GM23338 (cell line): ENCODE measurements around the gene CTDSPL. TPM values are rescaled to one million over a fixed set of nuclear protein-coding genes. Genes with fewer than 3 reads are reported as not detected.
A peak's percentile ranks its signal among the peaks of the same experiment; 100 is the strongest.

Source experiments
- ATAC-seq: fragments of 200-7000 bp; cut with Tn5 transposase; 3 replicates; pipeline ENCODE4 v1.9.1; 2020
- DNase-seq: peaks from one replicate; pipeline ENCODE4 v3.0.0-alpha.2; 2015; ENCODE audit warnings: low spot score
- H2AFZ ChIP-seq: fragments of 200-600 bp; sonication (generic); 2 replicates; pipeline ENCODE4 v1.8.0; 2016; ENCODE audit warnings: antibody characterized with exemption, mild to moderate bottlenecking, moderate library complexity
- H3F3A ChIP-seq: fragments of 200-600 bp; sonication (generic); replicated peaks from 2 replicates; pipeline ENCODE4 v1.8.0; 2017; ENCODE audit warnings: antibody characterized with exemption, mixed run types, low read depth
- H3K27ac ChIP-seq: fragments of 200-600 bp; sonication (generic); 2 replicates; pipeline ENCODE4 v1.6.1; 2016; ENCODE audit warnings: low read depth
- H3K27me3 ChIP-seq: fragments of 200-600 bp; sonication (generic); 2 replicates; pipeline ENCODE4 v1.8.0; 2016; ENCODE audit warnings: mild to moderate bottlenecking, mixed run types, moderate library complexity; ENCODE audit not compliant: insufficient read depth
- H3K36me3 ChIP-seq: fragments of 200-600 bp; sonication (generic); 2 replicates; pipeline ENCODE4 v1.8.0; 2016; ENCODE audit warnings: mild to moderate bottlenecking; ENCODE audit not compliant: insufficient read depth
- H3K4me1 ChIP-seq: fragments of 200-600 bp; sonication (generic); 2 replicates; pipeline ENCODE4 v1.8.0; 2016; ENCODE audit warnings: mild to moderate bottlenecking, moderate library complexity; ENCODE audit not compliant: insufficient read depth
- H3K4me2 ChIP-seq: fragments of 200-600 bp; sonication (generic); 2 replicates; pipeline ENCODE4 v1.7.1; 2017; ENCODE audit warnings: mixed run types
- H3K4me3 ChIP-seq: fragments of 200-600 bp; sonication (generic); 2 replicates; pipeline ENCODE4 v1.6.1; 2016; ENCODE audit warnings: mixed run types
- H3K79me2 ChIP-seq: fragments of 200-600 bp; sonication (generic); replicated peaks from 2 replicates; pipeline ENCODE4 v1.8.0; 2017; ENCODE audit warnings: mild to moderate bottlenecking; ENCODE audit not compliant: insufficient read depth
- H3K9me2 ChIP-seq: fragments of 200-600 bp; sonication (generic); 2 replicates; pipeline ENCODE4 v1.8.0; 2017; ENCODE audit not compliant: insufficient read depth
- H4K20me1 ChIP-seq: fragments of 200-600 bp; sonication (generic); replicated peaks from 2 replicates; pipeline ENCODE4 v1.8.0; 2017; ENCODE audit warnings: mild to moderate bottlenecking; ENCODE audit not compliant: insufficient read depth
- H3K27ac Mint-ChIP-seq: 2 replicates; pipeline ENCODE4 v1.8.0; 2020; ENCODE audit warnings: inconsistent platforms, mild to moderate bottlenecking, moderate library complexity, mixed read lengths
- H3K27me3 Mint-ChIP-seq: 3 replicates; pipeline ENCODE4 v1.8.0; 2022; ENCODE audit warnings: low read depth, mild to moderate bottlenecking, moderate library complexity, mixed read lengths, inconsistent platforms; ENCODE audit not compliant: insufficient read depth, poor library complexity
- H3K36me3 Mint-ChIP-seq: 3 replicates; pipeline ENCODE4 v1.8.0; 2021; ENCODE audit warnings: low read depth, mild to moderate bottlenecking, inconsistent platforms, moderate library complexity, mixed read lengths
- H3K4me1 Mint-ChIP-seq: 3 replicates; pipeline ENCODE4 v1.8.0; 2020; ENCODE audit warnings: mild to moderate bottlenecking, inconsistent platforms, mixed read lengths
- H3K4me3 Mint-ChIP-seq: 3 replicates; pipeline ENCODE4 v1.8.0; 2021; ENCODE audit warnings: moderate library complexity, mild to moderate bottlenecking, inconsistent platforms, mixed read lengths
- H3K9me3 Mint-ChIP-seq: 3 replicates; pipeline ENCODE4 v1.8.0; 2020; ENCODE audit warnings: moderate library complexity, mild to moderate bottlenecking, inconsistent platforms, mixed read lengths
- CREB1 ChIP-seq: fragments of 250-450 bp; sonication (Bioruptor Pico); IDR thresholded peaks from 2 replicates; pipeline ENCODE4 v1.5.0; 2020; ENCODE audit warnings: low read depth, mild to moderate bottlenecking, moderate library complexity
- polyA plus RNA-seq: library from polyadenylated mRNA; unstranded; fragments of >200 nt; fragmentation: Nextera tagmentation; extraction: Ambion mirVana; gene quantifications from 2 replicates; pipeline ENCODE4 v1.2.1, GENCODE V29; 2016
- total RNA-seq: library from RNA; depleted of rRNA; stranded (reverse); fragments of >200 nt; shearing (Covaris generic); gene quantifications from 2 replicates; pipeline ENCODE4 v1.2.3, GENCODE V29; 2014
- TF ChIP-seq, protein P1 (sequence below): IDR thresholded peaks from 2 replicates; pipeline ENCODE4 v1.6.1; 2016; ENCODE audit warnings: antibody characterized with exemption
- TF ChIP-seq, protein P2 (sequence below): fragments of 250-450 bp; sonication (Bioruptor Pico); IDR thresholded peaks from 2 replicates; pipeline ENCODE4 v1.5.0; 2020; ENCODE audit warnings: mild to moderate bottlenecking, moderate library complexity
- TF ChIP-seq, protein P3 (sequence below), 2 experiments: fragments of 200-600 bp in 1 of 2; sonication (generic) in 1 of 2; conservative IDR thresholded peaks; 2 replicates each; pipeline versions ENCODE4 v1.5.1 to v1.6.1; 2016 to 2017; ENCODE audit warnings: antibody characterized with exemption in 2 of 2, low read depth in 2 of 2, mild to moderate bottlenecking in 2 of 2, moderate library complexity in 1 of 2

Gene CTDSPL
- total and polyA plus RNA-seq, 2 experiments from 2014 or later: 23.2 to 42.0 TPM

DNA sequence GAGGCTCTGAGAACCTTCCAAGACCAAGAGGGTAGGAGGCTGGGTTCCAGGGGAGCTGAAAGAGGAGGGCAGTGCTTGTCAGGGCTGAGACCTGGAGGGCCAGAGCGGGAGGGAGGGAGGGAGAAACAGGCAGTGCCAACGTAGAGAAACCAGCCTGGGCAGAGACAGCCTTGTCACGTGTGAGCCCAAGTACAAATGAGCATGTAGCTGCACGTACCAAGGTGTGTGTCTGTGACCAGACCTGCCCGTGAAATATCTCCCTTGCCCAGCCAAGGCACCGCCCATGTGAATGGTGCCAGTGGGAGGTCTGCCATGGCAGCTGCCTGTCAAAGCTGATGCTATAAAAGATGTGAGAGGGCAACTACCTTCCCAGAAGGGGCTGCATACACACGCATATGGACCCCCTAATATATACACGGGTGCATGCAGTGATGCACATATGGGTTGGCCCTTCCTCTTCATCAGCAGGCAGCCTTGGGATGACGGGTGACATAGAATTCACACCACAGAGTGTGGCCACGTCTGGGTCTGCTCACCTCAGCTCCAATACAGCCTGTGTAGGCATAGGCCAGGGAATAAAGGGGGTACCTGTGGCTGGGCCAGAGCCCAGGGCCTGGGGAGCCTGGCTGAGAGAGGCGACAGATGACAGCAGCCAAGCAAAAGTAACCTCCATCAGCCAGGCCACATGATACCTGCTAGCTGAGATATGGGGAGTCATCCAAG is 7.8 kb upstream of the CTDSPL start:
- Mint-ChIP-seq H3K4me1 (peaks cover 15% of the 10 kb centered on the region), H3K27me3 (peaks cover 5% of the 10 kb centered on the region), H3K36me3 (no peaks in the 10 kb centered on the region; the same call in 2 of the 3 replicates), H3K27ac (no peak overlapping the region), H3K9me3 (no peaks in the 10 kb centered on the region; the same call in 2 of the 3 replicates), H3K4me3 (no peak overlapping the region)
- H4K20me1 ChIP-seq: no peaks in the 10 kb centered on the region
- H3K36me3 ChIP-seq: no peaks in the 10 kb centered on the region
- no peak for DNase-seq
- TF ChIP-seq, protein P1, sequence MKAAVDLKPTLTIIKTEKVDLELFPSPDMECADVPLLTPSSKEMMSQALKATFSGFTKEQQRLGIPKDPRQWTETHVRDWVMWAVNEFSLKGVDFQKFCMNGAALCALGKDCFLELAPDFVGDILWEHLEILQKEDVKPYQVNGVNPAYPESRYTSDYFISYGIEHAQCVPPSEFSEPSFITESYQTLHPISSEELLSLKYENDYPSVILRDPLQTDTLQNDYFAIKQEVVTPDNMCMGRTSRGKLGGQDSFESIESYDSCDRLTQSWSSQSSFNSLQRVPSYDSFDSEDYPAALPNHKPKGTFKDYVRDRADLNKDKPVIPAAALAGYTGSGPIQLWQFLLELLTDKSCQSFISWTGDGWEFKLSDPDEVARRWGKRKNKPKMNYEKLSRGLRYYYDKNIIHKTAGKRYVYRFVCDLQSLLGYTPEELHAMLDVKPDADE: no peak
- TF ChIP-seq CREB1 (CRISPR knock-in tag): no peak
- peaks cover 5% of the 10 kb centered on the region; the same call in 1 of the 2 replicates for H3K9me2 ChIP-seq
- H3F3A ChIP-seq: no peaks in the 10 kb centered on the region
- H3K4me3 ChIP-seq: no peak overlapping the region
- no peak overlapping the region for H3K27ac ChIP-seq
- H3K27me3 ChIP-seq: no peaks in the 10 kb centered on the region
- H2AFZ ChIP-seq: no peak overlapping the region
- no peak overlapping the region for H3K4me2 ChIP-seq
- H3K4me1 ChIP-seq: peaks cover 24% of the 10 kb centered on the region
- H3K79me2 ChIP-seq: no peaks in the 10 kb centered on the region
- no peak for ATAC-seq

DNA sequence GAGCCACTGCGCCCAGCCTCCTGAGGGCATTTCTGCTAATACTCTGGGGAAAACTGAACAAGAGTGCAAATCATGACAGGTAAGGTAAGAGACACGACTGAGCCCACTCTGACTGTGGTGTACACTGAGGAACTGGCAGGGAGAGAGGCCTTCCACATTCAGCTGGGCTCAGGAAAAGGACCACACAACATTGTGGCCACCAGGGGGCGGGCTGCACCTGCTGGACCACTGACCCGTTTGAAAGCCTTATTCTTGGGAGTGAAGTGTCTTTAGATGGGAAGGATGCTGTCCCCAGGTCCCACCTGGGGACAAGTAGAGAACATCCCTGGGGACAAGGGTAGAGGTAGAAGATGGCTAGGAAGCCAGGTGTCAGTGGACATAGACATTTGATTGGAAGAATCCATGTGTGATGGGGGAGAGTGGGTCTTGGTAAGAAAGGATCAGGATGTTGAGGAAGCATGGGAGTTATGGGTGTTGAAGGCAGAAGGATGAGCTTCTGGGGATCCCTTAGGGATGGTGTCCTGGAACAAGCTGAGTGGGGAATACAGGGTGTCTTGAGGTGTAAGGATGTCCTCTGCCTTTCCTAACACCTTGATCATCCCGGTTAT is 6.2 kb upstream of the CTDSPL start:
- H3K27me3 ChIP-seq: peaks cover 11% of the 10 kb centered on the region
- Mint-ChIP-seq H3K27me3 (peaks cover 12% of the 10 kb centered on the region), H3K27ac (no peak overlapping the region), H3K9me3 (peaks cover 5% of the 10 kb centered on the region; the same call in 2 of the 3 replicates), H3K36me3 (peaks cover 5% of the 10 kb centered on the region; the same call in 2 of the 3 replicates), H3K4me1 (peaks cover 15% of the 10 kb centered on the region), H3K4me3 (no peak overlapping the region)
- TF ChIP-seq, protein P2, sequence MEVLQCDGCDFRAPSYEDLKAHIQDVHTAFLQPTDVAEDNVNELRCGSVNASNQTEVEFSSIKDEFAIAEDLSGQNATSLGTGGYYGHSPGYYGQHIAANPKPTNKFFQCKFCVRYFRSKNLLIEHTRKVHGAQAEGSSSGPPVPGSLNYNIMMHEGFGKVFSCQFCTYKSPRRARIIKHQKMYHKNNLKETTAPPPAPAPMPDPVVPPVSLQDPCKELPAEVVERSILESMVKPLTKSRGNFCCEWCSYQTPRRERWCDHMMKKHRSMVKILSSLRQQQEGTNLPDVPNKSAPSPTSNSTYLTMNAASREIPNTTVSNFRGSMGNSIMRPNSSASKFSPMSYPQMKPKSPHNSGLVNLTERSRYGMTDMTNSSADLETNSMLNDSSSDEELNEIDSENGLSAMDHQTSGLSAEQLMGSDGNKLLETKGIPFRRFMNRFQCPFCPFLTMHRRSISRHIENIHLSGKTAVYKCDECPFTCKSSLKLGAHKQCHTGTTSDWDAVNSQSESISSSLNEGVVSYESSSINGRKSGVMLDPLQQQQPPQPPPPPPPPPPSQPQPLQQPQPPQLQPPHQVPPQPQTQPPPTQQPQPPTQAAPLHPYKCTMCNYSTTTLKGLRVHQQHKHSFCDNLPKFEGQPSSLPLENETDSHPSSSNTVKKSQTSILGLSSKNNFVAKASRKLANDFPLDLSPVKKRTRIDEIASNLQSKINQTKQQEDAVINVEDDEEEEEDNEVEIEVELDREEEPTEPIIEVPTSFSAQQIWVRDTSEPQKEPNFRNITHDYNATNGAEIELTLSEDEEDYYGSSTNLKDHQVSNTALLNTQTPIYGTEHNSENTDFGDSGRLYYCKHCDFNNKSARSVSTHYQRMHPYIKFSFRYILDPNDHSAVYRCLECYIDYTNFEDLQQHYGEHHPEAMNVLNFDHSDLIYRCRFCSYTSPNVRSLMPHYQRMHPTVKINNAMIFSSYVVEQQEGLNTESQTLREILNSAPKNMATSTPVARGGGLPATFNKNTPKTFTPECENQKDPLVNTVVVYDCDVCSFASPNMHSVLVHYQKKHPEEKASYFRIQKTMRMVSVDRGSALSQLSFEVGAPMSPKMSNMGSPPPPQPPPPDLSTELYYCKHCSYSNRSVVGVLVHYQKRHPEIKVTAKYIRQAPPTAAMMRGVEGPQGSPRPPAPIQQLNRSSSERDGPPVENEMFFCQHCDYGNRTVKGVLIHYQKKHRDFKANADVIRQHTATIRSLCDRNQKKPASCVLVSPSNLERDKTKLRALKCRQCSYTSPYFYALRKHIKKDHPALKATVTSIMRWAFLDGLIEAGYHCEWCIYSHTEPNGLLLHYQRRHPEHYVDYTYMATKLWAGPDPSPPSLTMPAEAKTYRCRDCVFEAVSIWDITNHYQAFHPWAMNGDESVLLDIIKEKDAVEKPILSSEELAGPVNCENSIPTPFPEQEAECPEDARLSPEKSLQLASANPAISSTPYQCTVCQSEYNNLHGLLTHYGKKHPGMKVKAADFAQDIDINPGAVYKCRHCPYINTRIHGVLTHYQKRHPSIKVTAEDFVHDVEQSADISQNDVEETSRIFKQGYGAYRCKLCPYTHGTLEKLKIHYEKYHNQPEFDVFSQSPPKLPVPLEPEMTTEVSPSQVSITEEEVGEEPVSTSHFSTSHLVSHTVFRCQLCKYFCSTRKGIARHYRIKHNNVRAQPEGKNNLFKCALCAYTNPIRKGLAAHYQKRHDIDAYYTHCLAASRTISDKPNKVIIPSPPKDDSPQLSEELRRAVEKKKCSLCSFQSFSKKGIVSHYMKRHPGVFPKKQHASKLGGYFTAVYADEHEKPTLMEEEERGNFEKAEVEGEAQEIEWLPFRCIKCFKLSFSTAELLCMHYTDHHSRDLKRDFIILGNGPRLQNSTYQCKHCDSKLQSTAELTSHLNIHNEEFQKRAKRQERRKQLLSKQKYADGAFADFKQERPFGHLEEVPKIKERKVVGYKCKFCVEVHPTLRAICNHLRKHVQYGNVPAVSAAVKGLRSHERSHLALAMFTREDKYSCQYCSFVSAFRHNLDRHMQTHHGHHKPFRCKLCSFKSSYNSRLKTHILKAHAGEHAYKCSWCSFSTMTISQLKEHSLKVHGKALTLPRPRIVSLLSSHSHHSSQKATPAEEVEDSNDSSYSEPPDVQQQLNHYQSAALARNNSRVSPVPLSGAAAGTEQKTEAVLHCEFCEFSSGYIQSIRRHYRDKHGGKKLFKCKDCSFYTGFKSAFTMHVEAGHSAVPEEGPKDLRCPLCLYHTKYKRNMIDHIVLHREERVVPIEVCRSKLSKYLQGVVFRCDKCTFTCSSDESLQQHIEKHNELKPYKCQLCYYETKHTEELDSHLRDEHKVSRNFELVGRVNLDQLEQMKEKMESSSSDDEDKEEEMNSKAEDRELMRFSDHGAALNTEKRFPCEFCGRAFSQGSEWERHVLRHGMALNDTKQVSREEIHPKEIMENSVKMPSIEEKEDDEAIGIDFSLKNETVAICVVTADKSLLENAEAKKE: no peak
- TF ChIP-seq, protein P3, sequence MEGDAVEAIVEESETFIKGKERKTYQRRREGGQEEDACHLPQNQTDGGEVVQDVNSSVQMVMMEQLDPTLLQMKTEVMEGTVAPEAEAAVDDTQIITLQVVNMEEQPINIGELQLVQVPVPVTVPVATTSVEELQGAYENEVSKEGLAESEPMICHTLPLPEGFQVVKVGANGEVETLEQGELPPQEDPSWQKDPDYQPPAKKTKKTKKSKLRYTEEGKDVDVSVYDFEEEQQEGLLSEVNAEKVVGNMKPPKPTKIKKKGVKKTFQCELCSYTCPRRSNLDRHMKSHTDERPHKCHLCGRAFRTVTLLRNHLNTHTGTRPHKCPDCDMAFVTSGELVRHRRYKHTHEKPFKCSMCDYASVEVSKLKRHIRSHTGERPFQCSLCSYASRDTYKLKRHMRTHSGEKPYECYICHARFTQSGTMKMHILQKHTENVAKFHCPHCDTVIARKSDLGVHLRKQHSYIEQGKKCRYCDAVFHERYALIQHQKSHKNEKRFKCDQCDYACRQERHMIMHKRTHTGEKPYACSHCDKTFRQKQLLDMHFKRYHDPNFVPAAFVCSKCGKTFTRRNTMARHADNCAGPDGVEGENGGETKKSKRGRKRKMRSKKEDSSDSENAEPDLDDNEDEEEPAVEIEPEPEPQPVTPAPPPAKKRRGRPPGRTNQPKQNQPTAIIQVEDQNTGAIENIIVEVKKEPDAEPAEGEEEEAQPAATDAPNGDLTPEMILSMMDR (conservative IDR thresholded peaks at IDR 0.05; ENCODE audit: low read depth in 2 of 2): peak; percentile 96 to 99
- H3K4me1 ChIP-seq: peaks cover 19% of the 10 kb centered on the region
- H4K20me1 ChIP-seq: no peaks in the 10 kb centered on the region
- H2AFZ ChIP-seq: no peak overlapping the region
- DNase-seq: peak; percentile 85
- no peaks in the 10 kb centered on the region for H3K36me3 ChIP-seq
- H3K4me2 ChIP-seq: no peak overlapping the region
- no peaks in the 10 kb centered on the region for H3F3A ChIP-seq
- no peaks in the 10 kb centered on the region for H3K79me2 ChIP-seq
- peak; percentile 67 for ATAC-seq
- no peak overlapping the region for H3K27ac ChIP-seq
- H3K4me3 ChIP-seq: no peak overlapping the region
- H3K9me2 ChIP-seq: peaks cover 4% of the 10 kb centered on the region; the same call in 1 of the 2 replicates
